Activated CD4-positive, alpha-beta T cell treated with anti-CD3 and anti-CD28 coated beads for 36 hours (primary cell): ENCODE results near the gene LYSMD1. TPM values are rescaled to one million over a fixed set of nuclear protein-coding genes. Genes with fewer than 3 reads are reported as not detected.
"Not testable (repeated sequence)": the region's sequence is repeated elsewhere in the genome, so short reads cannot be mapped to it uniquely, and the experiment has no call there.

Experiments
- ATAC-seq: fragments of 200-7000 bp; cut with Tn5 transposase; one replicate; pipeline ENCODE4 v1.10.0; 2021; ENCODE audit warnings: mild to moderate bottlenecking, moderate library complexity
- CTCF ChIA-PET: fragments of 350-600 bp; sonication (Branson Sonifier 250); formaldehyde crosslinking; loops from one replicate; lab custom pipeline; 2021; ENCODE audit warnings: antibody characterized with exemption; lab: Charles Lee
- POLR2A ChIA-PET: fragments of 350-600 bp; sonication (Branson Sonifier 250); formaldehyde crosslinking; loops from one replicate; lab custom pipeline; 2021; ENCODE audit warnings: antibody characterized with exemption, inconsistent platforms; lab: Charles Lee
- DNase-seq: peaks from one replicate; pipeline ENCODE4 v3.0.0-alpha.2; 2020
- H3K27ac Mint-ChIP-seq: one replicate; pipeline ENCODE4 v1.8.0; 2021; ENCODE audit warnings: mixed read lengths
- H3K27me3 Mint-ChIP-seq: one replicate; pipeline ENCODE4 v1.8.0; 2021; ENCODE audit warnings: mixed read lengths
- H3K36me3 Mint-ChIP-seq: one replicate; pipeline ENCODE4 v1.8.0; 2021; ENCODE audit warnings: low read depth, mixed read lengths
- H3K4me1 Mint-ChIP-seq: one replicate; pipeline ENCODE4 v1.8.0; 2021; ENCODE audit warnings: mixed read lengths
- H3K4me3 Mint-ChIP-seq: one replicate; pipeline ENCODE4 v1.8.0; 2021; ENCODE audit warnings: mild to moderate bottlenecking, moderate library complexity, mixed read lengths
- H3K9me3 Mint-ChIP-seq: one replicate; pipeline ENCODE4 v1.8.0; 2021; ENCODE audit warnings: low read depth, mixed read lengths
- intact Hi-C, 2 experiments: fragments of 100-400 bp; cut with DNase I in 1 of 2; cut with micrococcal nuclease in 1 of 2; formaldehyde crosslinking; loops; one replicate each; pipeline versions ENCODE4 v1.14.2 to v1.15.1; 2022 to 2024; cut with DNase I, micrococcal nuclease
- total RNA-seq, 2 experiments: library from RNA; stranded (reverse); gene quantifications; one replicate each; pipeline ENCODE4 v1.2.3, GENCODE V29; 2021

Gene LYSMD1, protein sequence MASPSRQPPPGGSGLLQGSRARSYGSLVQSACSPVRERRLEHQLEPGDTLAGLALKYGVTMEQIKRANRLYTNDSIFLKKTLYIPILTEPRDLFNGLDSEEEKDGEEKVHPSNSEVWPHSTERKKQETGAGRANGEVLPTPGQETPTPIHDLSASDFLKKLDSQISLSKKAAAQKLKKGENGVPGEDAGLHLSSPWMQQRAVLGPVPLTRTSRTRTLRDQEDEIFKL
- total RNA-seq: 1 to 10 TPM; 4.3 to 5.1 TPM

GRCh38 chr1:151165738-151166504, at the start of gene LYSMD1, which contains the start of gene SCNM1:
LYSMD1 (minus strand) TSS chr1:151165902; CDS start chr1:151165258, 644 bp downstream.
SCNM1 (plus strand) TSS chr1:151166144; CDS start chr1:151166153, 9 bp downstream.
- Mint-ChIP-seq H3K4me1 (peaks cover 48% of the 10 kb centered on the region), H3K9me3 (no peaks in the 10 kb centered on the region), H3K27me3 (no peaks in the 10 kb centered on the region)

DNA sequence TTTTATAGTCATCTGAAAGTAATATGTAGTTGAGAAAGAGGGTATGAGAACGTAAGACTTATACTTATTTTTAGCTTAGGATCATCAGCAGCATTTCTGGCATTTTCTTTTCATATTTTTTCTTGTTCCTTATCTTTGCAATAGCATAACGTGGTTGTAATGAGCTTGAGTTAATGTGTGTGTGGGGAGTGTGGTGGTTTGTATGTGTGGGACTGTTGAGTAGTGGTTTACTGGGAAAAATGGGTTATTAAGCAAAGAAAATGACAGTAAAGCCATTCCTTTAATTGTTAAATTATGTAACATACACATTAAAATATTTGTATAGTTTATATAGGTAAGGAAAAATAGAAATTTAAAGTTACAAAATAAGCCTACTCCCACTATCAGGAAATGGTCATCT, 47.9 kb upstream of the LYSMD1 start:
- ATAC-seq: no peak
- Mint-ChIP-seq H3K27me3 (no peaks in the 10 kb centered on the region), H3K4me1 (peaks cover 40% of the 10 kb centered on the region), H3K36me3 (peaks cover 30% of the 10 kb centered on the region), H3K27ac (no peak overlapping the region), H3K9me3 (no peaks in the 10 kb centered on the region), H3K4me3 (no peak overlapping the region)
- intact Hi-C loops: no loop called here
- CTCF ChIA-PET: interaction anchor here (0.8 kb wide), 1 partner anchor 14 kb away, joined by 5 read pairs; no protein-coding TSS in a partner anchor
- no peak for DNase-seq
- POLR2A ChIA-PET: no interaction called here

More at GRCh38 chr1:151165738-151166504, at the start of gene LYSMD1, which contains the start of gene SCNM1:
- DNase-seq (peak; percentile 98), ATAC-seq (peak; percentile 96)
- Mint-ChIP-seq H3K4me3 (peak within 1 kb of the TSS; percentile 92), H3K27ac (peak within 1 kb of the TSS; percentile 98), H3K36me3 (peaks cover 58% of the 10 kb centered on the region)
- ChIA-PET POLR2A (interaction anchor here (0.9 to 2.8 kb wide), 3 partner anchors 9 to 34 kb away, joined by 3 to 14 read pairs (median 9); partner anchors contain the start of genes TNFAIP8L2 and VPS72), CTCF (interaction anchor here (0.6 to 4.4 kb wide), 7 partner anchors 9 to 114 kb away, joined by 3 to 25 read pairs (median 4); partner anchors contain the start of genes PSMD4, TMOD4 and TNFAIP8L2)
- intact Hi-C loops: loop anchor here (1.0 to 10.0 kb wide), 14 partner anchors 10 to 601 kb away; partner anchors contain the start of genes PSMD4 (in 2 of the 2), ENSA (in 1 of the 2), GABPB2 (in 1 of the 2) and PI4KB (in 1 of the 2)

- Mint-ChIP-seq H3K27ac (peak overlapping the region; percentile 93), H3K4me1 (peaks cover 38% of the 10 kb centered on the region), H3K36me3 (peaks cover 36% of the 10 kb centered on the region), H3K27me3 (no peaks in the 10 kb centered on the region), H3K9me3 (no peaks in the 10 kb centered on the region), H3K4me3 (peak overlapping the region; percentile 55)
- ChIA-PET CTCF (interaction anchor here (0.6 to 1.8 kb wide), 9 partner anchors 8 to 352 kb away, joined by 3 to 10 read pairs (median 3); no protein-coding TSS in a partner anchor), POLR2A (interaction anchor here (0.6 to 1.0 kb wide), 6 partner anchors 12 to 149 kb away, joined by 3 to 8 read pairs (median 3); partner anchors contain the start of gene VPS72)
- ATAC-seq: peak; percentile 59
- intact Hi-C loops: no loop called here
- peak; percentile 43 for DNase-seq
These were observed 46.4 kb upstream of the LYSMD1 start for GRCh38 chr1:151211972-151212705.

GRCh38 chr1:151210830-151211229, 45.1 kb upstream of the LYSMD1 start:
- DNase-seq (no peak), ATAC-seq (peak; percentile 48)
- no peaks in the 10 kb centered on the region for H3K27me3 Mint-ChIP-seq
- H3K9me3 Mint-ChIP-seq: no peaks in the 10 kb centered on the region
- H3K36me3 Mint-ChIP-seq: peaks cover 42% of the 10 kb centered on the region
- peaks cover 36% of the 10 kb centered on the region for H3K4me1 Mint-ChIP-seq
- ChIA-PET POLR2A (no interaction called here), CTCF (interaction anchor here (0.6 to 1.8 kb wide), 3 partner anchors 10 to 331 kb away, joined by 3 to 10 read pairs (median 3); no protein-coding TSS in a partner anchor)
- peak overlapping the region; percentile 12 for H3K27ac Mint-ChIP-seq
- intact Hi-C loops: no loop called here
- H3K4me3 Mint-ChIP-seq: no peak overlapping the region

DNA sequence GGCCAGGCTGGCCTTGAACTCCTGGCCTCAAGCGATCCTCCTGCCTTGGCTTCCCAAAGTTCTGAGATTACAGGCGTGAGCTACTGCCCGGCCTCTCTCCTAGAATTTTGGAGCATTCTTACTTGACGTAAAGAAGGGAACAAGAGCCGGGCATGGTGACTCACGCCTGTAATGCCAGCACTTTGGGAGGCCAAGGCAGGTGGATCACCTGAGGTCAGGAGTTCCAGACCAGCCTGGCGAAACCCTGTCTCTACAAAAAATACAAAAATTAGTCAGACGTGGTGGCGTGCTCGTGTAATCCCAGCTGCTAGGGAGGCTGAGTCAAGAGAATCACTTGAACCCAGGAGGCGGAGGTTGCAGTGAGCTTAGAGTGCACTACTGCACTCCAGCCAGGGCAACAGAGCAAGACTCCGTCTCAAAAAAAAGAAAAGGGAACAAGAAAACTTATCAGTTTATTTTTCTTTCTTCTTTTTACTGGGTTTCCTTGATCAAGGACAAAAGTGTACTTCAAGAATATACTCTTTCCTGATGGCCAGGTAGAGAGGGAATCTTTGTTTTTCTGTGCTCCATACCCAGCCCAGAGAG, 39.8 kb upstream of the LYSMD1 start:
- POLR2A ChIA-PET, H3K27me3 Mint-ChIP-seq, ATAC-seq, H3K9me3 Mint-ChIP-seq, H3K27ac Mint-ChIP-seq, intact Hi-C loops, H3K4me3 Mint-ChIP-seq, DNase-seq: not testable (repeated sequence)
- H3K4me1 Mint-ChIP-seq: peaks cover 27% of the 10 kb centered on the region
- CTCF ChIA-PET: interaction anchor here (0.6 to 1.0 kb wide), 4 partner anchors 14 to 814 kb away, joined by 3 read pairs; partner anchors contain the start of gene VPS72
- peaks cover 36% of the 10 kb centered on the region for H3K36me3 Mint-ChIP-seq

DNA sequence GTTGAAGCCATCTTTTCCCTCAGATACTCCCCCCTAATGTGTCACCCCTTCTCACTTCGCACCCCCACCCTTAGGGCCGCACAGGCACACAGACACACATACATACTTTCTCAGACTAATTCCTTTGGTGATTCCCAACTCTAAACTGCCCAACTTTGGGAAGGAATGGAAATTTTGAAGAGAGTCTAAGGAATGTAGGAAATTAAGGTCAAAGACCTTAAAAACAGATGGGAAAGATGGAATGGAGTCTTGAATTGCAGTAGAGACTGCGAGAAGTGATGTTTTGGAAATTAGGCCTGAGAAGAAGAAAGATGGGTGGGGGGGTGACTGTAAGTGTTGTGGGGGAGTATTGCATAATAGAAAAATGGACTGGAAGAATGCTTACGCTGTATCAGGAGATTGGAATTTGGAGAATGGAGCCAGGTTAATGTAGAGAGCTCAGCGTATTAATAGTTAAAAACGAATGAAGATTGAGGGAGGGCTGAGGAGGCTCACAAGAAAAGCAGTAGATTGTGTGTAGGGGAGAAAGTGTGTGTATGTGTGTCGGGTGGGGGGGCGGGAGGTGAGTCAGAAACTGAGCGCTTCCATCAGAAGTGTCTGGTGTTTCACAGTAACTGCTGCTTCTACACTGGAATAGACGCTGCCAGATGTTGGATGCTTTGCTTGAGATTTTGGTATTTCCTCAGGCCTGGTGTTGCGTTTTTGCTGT, 34.3 kb upstream of the LYSMD1 start:
- DNase-seq (peak; percentile 51), ATAC-seq (peak; percentile 28)
- H3K4me1 Mint-ChIP-seq: peaks cover 41% of the 10 kb centered on the region
- H3K36me3 Mint-ChIP-seq: peaks cover 34% of the 10 kb centered on the region
- CTCF ChIA-PET: interaction anchor here (0.7 to 2.3 kb wide), 6 partner anchors 43 to 433 kb away, joined by 3 to 10 read pairs (median 3); partner anchors contain the start of gene TNFAIP8L2
- peak overlapping the region; percentile 100 for H3K27ac Mint-ChIP-seq
- peak overlapping the region; percentile 98 for H3K4me3 Mint-ChIP-seq
- POLR2A ChIA-PET: interaction anchor here (1.0 to 1.3 kb wide), 3 partner anchors 10 to 52 kb away, joined by 3 to 7 read pairs (median 3); partner anchors contain the start of gene VPS72
- intact Hi-C loops: loop anchor here (2.0 to 5.0 kb wide), 6 partner anchors 43 to 202 kb away; partner anchors contain the start of genes RFX5 (in 2 of the 2), GABPB2 (in 1 of the 2), PI4KB (in 1 of the 2) and PRUNE1 (in 1 of the 2)
- no peaks in the 10 kb centered on the region for H3K9me3 Mint-ChIP-seq
- no peaks in the 10 kb centered on the region for H3K27me3 Mint-ChIP-seq

DNA sequence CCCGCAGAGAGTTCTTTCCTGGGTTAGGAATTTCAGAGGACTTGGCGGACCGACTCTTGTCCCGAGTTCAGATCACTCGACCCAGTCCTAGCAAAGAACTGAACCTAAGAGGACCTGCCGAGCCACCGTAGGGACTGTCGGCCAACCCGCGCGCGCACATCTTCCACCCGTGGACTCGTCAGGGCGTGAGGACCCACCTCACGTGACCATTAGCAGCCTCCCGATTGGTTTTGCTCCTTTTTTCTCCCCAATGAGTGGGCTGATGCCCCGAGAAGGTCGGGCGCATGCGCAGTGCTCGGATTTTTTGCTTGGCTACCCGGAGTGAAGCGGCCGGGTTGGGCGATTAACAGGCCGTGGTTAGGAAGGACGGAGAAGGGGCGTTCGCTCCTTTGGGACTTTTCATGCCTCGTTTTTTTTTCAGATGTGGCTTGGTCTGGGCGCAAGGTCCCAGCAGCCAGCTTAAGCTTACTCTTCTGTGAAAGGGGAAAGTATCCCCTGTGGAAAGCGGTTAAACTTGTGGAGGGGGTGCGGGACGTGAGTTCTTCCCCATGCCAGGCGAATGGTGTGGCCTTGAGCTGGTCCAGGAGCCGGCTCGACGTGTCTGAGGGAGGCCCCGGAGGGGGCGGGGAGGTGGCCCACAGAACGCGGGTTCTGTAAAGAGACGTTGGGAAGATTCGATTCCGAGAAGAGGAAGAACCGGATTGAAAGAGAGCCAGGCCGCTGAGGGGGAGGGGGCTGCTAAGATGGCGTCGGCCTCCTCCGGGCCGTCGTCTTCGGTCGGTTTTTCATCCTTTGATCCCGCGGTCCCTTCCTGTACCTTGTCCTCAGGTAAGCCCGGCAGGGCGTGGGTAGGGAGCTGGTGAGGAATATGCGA, 32.8 kb upstream of the LYSMD1 start, which contains the start of gene PIP5K1A:
Gene PIP5K1A (plus strand): TSS at position 299 of the 874 bp plus-strand sequence. CDS start 445 bp downstream, at position 744.
- H3K4me3 Mint-ChIP-seq: peak within 1 kb of the TSS; percentile 98
- DNase-seq (peak; percentile 100), ATAC-seq (peak; percentile 90)
- peaks cover 38% of the 10 kb centered on the region for H3K4me1 Mint-ChIP-seq
- H3K27me3 Mint-ChIP-seq: no peaks in the 10 kb centered on the region
- peaks cover 30% of the 10 kb centered on the region for H3K36me3 Mint-ChIP-seq
- ChIA-PET CTCF (interaction anchor here (0.6 to 1.3 kb wide), 3 partner anchors 37 to 629 kb away, joined by 3 to 5 read pairs (median 3); partner anchors contain the start of gene TNFAIP8L2), POLR2A (interaction anchor here (0.7 to 1.3 kb wide), 2 partner anchors 9 to 147 kb away, joined by 4 to 7 read pairs; partner anchors contain the start of gene VPS72)
- H3K27ac Mint-ChIP-seq: peak within 1 kb of the TSS; percentile 100
- intact Hi-C loops: loop anchor here (1.0 to 5.0 kb wide), 12 partner anchors 8 to 272 kb away; partner anchors contain the start of genes PSMD4 (in 2 of the 2), RFX5 (in 2 of the 2), VPS72 (in 2 of the 2) and GABPB2 (in 1 of the 2)
- H3K9me3 Mint-ChIP-seq: no peaks in the 10 kb centered on the region

DNA sequence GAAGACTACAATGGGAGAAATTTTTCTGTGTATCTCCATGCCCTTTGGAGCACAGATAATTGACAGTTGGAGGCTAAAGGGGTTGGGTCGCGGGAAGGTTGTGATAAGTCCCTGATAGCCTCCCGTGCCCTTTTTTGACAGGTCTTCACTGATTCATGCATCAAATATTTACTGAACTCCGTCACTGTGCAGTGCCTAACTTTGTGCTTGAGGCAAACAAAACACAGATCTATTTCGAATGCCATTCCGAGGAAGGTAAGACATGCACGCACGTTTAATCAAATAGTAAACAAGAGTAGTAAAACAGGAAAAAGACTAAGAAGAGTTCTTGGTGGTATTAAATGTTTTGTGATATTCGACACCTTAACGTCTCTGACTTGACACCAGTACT, 32.2 kb upstream of the LYSMD1 start:
- Mint-ChIP-seq H3K4me1 (peaks cover 38% of the 10 kb centered on the region), H3K4me3 (peak overlapping the region; percentile 98), H3K9me3 (no peaks in the 10 kb centered on the region), H3K27me3 (no peaks in the 10 kb centered on the region), H3K36me3 (peaks cover 30% of the 10 kb centered on the region), H3K27ac (peak overlapping the region; percentile 100)
- ChIA-PET CTCF (interaction anchor here (1.1 kb wide), 1 partner anchor 29 kb away, joined by 3 read pairs; no protein-coding TSS in a partner anchor), POLR2A (no interaction called here)
- intact Hi-C loops: loop anchor here (1.0 to 5.0 kb wide), 13 partner anchors 8 to 272 kb away; partner anchors contain the start of genes PSMD4 (in 2 of the 2), RFX5 (in 2 of the 2), SCNM1 (in 2 of the 2) and VPS72 (in 2 of the 2)
- no peak for ATAC-seq
- DNase-seq: no peak
